Measurements from ENCODE around the gene FOXO1. TPM values are rescaled to one million over a fixed set of nuclear protein-coding genes. Genes with fewer than 3 reads are reported as not detected.
"Not testable (repeated sequence)": the region's sequence is repeated elsewhere in the genome, so short reads cannot be mapped to it uniquely, and the experiment has no call there.

The FOXO1 gene
- 14.5 TPM for total RNA-seq
- long read RNA-seq, full-length matches to known transcripts: 14 of 19 reads
- long read RNA-seq, partial matches to known transcripts: 2 of 19 reads
- long read RNA-seq, other reads (novel, unspliced or antisense): 3 of 19 reads

DNA sequence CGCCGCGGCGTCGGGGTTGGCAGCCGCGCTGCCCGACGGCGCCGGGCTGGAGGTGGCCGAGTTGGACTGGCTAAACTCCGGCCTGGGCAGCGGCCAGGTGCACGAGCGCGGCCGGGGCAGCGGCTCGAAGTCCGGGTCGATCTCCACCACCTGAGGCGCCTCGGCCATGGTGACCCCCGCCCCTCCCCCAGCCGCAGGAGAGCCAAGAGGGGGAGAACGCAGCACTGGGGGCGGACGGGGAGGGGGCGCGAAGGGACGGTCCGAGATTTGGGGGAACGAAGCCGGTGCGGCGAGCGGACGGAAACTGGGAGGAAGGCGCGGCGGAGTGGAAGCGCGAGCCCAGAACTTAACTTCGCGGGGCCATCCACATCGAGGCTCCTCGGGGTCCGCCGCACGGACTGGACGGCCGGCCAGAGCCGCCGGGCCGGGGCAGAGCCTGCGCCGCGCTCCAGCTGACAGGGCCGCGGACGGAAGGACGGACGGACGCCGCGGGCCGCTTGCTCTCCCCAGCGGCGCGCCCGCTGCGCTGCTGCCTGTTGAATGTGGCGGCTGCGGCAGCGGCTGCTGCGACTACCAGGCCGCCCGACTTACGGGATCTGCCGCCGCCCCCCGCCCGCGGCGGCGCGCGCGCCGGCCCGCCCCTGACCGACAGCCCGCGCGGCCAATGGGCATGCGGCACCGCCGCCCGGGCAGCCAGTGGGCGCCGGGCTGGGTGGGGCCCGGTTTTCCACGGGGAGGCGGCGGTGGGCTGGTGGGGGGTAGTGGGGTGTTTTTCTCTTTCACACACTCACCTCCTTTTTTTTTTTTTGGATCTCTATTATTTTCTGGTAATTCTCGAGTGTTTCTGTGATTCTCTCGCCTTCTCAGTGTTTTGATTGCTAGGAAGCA lies at the start of gene FOXO1:
Gene FOXO1, minus strand, starts transcription at position 597 of the 888 bp plus-strand sequence. Its CDS starts 429 bp downstream, at position 168.
- ATAC-seq (peak; percentile 88), DNase-seq (ENCODE audit: missing footprints) (peak; percentile 96)
- intact Hi-C loops (cut with DNase I): loop anchor here (5.0 to 10.0 kb wide), 3 partner anchors 104 to 594 kb away; no protein-coding TSS in a partner anchor

- intact Hi-C loops (cut with DNase I); DNase-seq (ENCODE audit: missing footprints); ATAC-seq: not testable (repeated sequence)
Measured at GRCh38 chr13:40714433-40714832, 48.0 kb upstream of the FOXO1 start.

DNA sequence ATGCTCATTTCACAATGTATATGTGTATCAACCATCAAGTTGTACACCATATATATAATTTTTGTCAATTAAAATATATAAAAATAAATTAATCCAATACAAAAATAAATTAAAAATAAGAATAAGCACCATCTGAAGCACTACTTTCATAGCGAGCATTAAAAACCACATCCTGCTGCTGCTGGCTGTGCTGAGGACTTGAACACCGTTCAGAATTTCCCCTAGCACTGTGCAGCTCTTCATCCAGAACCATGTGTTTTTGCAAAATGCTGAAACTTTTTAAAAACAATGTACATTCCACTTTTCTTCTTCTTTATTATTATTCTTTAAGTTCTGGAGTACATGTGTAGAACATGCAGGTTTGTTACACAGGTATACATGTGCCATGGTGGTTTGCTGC lies 40.0 kb upstream of the FOXO1 start:
- intact Hi-C loops (cut with DNase I): no loop called here
- no peak for DNase-seq (ENCODE audit: missing footprints)

GRCh38 chr13:40697711-40698110 lies 31.3 kb upstream of the FOXO1 start:
- intact Hi-C loops (cut with DNase I): no loop called here

More for the DNA sequence above, 40.0 kb upstream of the FOXO1 start:
- no peak for ATAC-seq

DNA sequence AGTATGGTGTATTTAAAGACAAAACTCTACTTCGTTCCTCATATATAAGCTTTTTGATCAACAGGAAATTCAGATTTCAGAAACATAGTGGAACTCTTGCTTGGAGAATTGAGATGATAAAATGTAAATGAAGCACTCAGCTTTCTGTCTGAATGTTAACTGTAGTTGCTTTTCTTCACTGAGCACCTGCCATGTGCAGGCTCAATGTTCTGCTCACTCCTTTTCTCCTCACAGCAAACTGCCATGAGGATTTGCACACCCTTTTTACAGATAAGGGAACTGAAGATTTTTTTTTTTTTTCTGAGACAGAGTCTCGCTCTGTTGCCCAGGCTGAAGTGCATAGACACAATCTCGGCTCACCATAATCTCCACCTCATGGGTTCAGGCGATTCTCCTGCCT lies 28.0 kb upstream of the FOXO1 start:
- DNase-seq (ENCODE audit: missing footprints) (no peak), ATAC-seq (no peak)
- intact Hi-C loops (cut with DNase I): no loop called here

More at GRCh38 chr13:40697711-40698110, 31.3 kb upstream of the FOXO1 start:
- ATAC-seq (no peak), DNase-seq (ENCODE audit: missing footprints) (no peak)

DNA sequence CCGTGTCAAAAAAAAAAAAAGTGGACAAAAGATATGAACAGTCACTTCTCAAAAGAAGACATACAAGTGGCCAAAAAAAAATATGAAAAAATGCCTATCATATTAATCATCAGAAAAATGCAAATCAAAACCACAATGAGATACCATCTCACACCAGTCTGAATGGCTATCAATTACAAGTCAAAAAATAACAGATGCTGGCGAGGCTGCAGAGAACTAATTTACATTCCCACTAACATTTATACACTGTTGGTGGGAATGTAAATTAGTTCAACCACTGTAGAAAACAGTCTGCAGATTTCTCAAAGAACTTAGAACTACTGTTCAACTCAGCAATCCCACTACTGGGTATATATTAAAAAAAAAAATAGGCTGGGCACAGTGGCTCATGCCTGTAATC lies 26.5 kb upstream of the FOXO1 start:
- intact Hi-C loops (cut with DNase I): no loop called here

DNA sequence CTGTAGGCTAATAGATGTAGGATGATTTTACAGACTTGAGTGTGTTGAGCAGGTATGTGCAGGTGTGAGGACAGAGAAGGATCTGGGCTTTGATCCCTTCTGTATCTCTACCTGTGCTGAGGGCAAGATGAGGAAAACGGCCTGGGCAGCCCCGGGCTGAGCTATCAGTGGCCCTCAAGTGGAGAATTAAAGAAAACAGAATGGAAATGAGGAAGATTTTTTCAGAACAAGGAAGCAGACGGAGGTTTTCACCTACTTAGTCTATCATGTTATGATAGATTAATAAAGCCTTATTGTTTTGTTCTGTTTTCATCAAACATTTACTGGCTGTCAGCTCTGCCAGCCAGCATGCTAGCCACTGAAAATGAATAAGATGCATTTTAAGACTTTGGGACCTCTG lies 22.3 kb upstream of the FOXO1 start:
- no peak for ATAC-seq
- DNase-seq (ENCODE audit: missing footprints): no peak
- intact Hi-C loops (cut with DNase I): loop anchor here (10.0 kb wide), 1 partner anchor 1004 kb away; no protein-coding TSS in a partner anchor

More for the DNA sequence above, 26.5 kb upstream of the FOXO1 start:
- ATAC-seq (no peak), DNase-seq (ENCODE audit: missing footprints) (no peak)

DNA sequence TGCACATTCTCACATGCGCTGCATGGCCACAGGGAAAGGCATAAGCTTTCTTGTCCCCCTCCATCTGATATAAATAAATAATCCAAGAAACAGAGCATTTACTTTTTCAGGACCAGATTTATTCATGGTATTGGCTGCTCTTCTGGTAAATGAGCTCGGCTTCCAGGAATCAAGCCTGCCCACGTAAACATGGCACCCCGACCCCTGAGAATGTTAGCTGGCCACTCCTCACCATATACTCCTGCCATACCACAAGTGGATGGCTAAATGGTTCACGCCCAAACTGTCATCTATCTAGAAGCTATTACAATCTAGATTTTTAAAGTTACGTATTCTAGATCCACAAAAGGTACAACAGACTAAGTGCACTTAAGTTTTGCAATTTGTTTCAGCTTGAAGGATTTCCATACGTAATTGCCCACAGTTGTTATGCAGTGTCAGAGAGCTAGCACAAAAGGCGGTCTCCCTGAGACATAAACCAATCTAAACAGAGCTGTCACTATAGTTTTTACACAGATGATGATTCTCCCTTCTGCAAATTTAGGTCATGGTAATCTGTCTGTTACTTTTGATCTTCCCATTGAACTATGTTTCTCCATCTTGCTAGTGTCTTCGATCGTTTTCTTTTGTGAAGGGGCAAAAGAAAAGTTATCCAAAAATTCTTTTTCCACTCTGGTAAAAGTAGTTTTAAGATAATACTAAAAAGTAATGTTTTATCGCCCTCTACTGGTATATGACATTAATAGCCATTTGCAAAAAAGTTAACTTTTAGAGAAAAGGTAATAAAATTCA lies 16.2 kb upstream of the FOXO1 start:
- intact Hi-C loops (cut with DNase I): loop anchor here (2.0 to 10.0 kb wide), 5 partner anchors 612 to 998 kb away; no protein-coding TSS in a partner anchor
- DNase-seq (ENCODE audit: missing footprints) (no peak), ATAC-seq (no peak)

DNA sequence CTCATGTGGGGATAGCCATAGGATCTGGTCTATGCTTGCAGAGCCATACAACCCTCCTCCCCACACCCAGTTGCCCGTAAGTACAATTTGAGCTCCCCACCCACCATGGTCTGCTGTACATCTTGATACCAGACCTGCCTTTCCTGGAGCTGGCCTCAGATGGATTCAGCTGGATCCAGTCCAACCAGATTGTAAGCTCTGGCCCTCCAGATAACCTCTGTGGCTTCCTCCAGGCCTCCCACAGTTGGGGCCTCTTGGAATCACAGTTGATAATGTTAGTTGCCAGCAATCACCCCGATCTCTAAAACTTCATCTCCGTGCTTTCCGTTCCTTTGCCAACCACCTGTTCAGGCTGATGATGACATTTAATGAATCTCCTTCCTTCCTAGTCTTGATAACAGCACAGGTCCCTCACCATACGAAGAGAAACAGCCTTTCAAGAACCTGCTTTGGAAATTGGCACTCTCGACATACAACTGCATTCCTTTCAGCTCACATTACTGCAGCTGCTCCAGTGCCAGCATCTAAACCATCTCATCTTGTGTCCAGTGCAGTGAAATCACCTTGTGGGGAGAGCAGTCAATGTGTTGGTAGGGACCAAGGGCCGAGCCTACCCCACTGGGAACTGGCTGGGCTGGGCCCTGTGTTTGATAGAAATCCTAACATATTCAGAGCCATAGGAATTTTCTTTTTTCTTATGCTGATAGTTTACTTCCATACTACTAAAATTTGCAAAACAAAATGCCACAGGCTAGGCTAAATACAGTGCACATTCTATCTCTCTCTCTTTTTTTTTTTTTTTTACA lies 15.1 kb upstream of the FOXO1 start:
- ATAC-seq (peak; percentile 48), DNase-seq (ENCODE audit: missing footprints) (no peak)

GRCh38 chr13:40680659-40681323 lies 14.3 kb upstream of the FOXO1 start:
- intact Hi-C loops (cut with DNase I): loop anchor here (5.0 to 10.0 kb wide), 4 partner anchors 738 to 996 kb away; no protein-coding TSS in a partner anchor
- ATAC-seq (no peak), DNase-seq (ENCODE audit: missing footprints) (no peak)

More for the DNA sequence above, 15.1 kb upstream of the FOXO1 start:
- intact Hi-C loops (cut with DNase I): loop anchor here (2.0 to 10.0 kb wide), 5 partner anchors 611 to 997 kb away; no protein-coding TSS in a partner anchor

GRCh38 chr13:40679480-40679985 lies 13.1 kb upstream of the FOXO1 start:
- DNase-seq (ENCODE audit: missing footprints) (no peak), ATAC-seq (no peak)
- intact Hi-C loops (cut with DNase I): no loop called here

DNA sequence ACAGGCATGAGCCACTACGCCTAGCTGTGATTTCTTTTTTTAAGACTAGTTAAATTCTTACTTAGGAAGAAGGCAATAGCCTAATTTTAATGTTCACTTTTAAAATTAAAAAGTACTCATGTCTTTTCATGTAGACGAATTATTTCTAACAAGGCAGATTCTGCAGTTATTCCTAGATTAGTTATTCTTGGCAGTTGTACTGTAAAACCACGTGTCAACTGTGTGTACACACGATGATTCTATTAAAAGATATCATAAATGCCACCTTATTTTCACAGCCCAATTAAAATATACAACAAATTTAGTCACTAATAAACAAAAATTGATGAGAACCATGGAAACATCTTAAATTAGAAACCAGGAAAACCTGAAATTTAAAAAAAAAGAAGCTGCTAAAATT lies 10.6 kb upstream of the FOXO1 start:
- intact Hi-C loops (cut with DNase I): no loop called here
- no peak for DNase-seq (ENCODE audit: missing footprints)
- ATAC-seq: no peak

DNA sequence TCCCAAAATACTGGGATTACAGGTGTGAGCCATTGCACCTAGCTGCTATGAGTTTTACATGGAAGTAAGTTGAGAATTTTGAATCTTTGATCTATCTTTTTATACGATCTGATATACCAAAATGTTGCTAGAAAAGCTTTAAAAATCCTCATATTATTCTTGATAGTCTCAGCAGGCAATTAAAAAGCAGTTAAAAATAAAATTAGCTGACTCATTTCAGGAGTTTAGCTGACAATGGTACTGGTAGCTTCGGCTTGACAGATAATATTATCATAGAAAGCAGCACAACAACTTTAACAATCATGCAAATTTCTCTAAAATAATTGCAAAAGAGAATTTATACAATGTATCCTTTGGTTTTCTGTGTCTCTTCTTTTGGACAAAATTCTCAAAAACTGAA lies 9.6 kb upstream of the FOXO1 start:
- intact Hi-C loops (cut with DNase I): no loop called here
- ATAC-seq (no peak), DNase-seq (ENCODE audit: missing footprints) (no peak)

DNA sequence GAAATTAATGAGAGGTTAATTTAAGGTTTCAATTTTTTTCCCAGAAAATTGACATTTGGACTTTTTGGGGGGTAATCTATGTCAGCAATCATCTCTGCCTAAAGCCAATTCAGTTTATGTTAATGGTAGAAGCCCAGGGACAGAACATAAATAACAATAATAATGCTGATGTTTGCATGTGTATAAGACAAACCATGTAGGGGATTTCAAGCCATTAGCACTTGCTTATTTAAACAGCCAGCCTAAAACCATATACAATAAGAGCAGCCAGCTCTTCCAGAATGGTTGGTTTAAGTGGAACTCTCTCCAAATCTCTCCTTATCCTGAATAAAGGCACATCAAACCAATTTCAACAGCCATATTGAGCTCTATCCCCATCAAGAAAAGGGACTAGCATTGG lies 7.0 kb upstream of the FOXO1 start:
- no peak for DNase-seq (ENCODE audit: missing footprints)
- intact Hi-C loops (cut with DNase I): no loop called here
- no peak for ATAC-seq

GRCh38 chr13:40672765-40673397 lies 6.4 kb upstream of the FOXO1 start:
- no peak for DNase-seq (ENCODE audit: missing footprints)

GRCh38 chr13:40671956-40672764 lies 5.7 kb upstream of the FOXO1 start:
- intact Hi-C loops (cut with DNase I): no loop called here
- no peak for DNase-seq (ENCODE audit: missing footprints)
- ATAC-seq: no peak

More at GRCh38 chr13:40672765-40673397, 6.4 kb upstream of the FOXO1 start:
- no peak for ATAC-seq
- intact Hi-C loops (cut with DNase I): no loop called here

Measured in Right ventricle myocardium inferior (tissue), 1 donor.